GM06990 (cell line): ENCODE results near the gene PMAIP1.
A peak's percentile ranks its signal among the peaks of the same experiment; 100 is the strongest.

Experiments used
- DNase-seq: peaks from one replicate; pipeline ENCODE4 v3.0.0-alpha.2; 2011; ENCODE audit not compliant: insufficient read length; ENCODE audit errors: extremely low read depth
- H3K27me3 ChIP-seq: replicated peaks from 2 replicates; pipeline ENCODE4 v1.6.0; 2011; ENCODE audit warnings: low read length; ENCODE audit not compliant: control insufficient read depth, insufficient read depth
- H3K36me3 ChIP-seq: 2 replicates; pipeline ENCODE4 v1.5.1; 2011; ENCODE audit warnings: low read length; ENCODE audit not compliant: control insufficient read depth, insufficient read depth
- H3K4me3 ChIP-seq: replicated peaks from 2 replicates; pipeline ENCODE4 v1.5.1; 2011; ENCODE audit warnings: low read depth, mild to moderate bottlenecking, control low read depth, low read length
- TF ChIP-seq, protein P1 (sequence below): IDR thresholded peaks from 2 replicates; pipeline ENCODE4 v1.5.1; 2011; ENCODE audit warnings: low read length, control low read depth, mild to moderate bottlenecking, inconsistent platforms; ENCODE audit not compliant: insufficient read depth, poor library complexity, severe bottlenecking

The PMAIP1 gene

GRCh38 chr18:59915606-59916005, 15.8 kb downstream of the PMAIP1 start:
- TF ChIP-seq, protein P1, sequence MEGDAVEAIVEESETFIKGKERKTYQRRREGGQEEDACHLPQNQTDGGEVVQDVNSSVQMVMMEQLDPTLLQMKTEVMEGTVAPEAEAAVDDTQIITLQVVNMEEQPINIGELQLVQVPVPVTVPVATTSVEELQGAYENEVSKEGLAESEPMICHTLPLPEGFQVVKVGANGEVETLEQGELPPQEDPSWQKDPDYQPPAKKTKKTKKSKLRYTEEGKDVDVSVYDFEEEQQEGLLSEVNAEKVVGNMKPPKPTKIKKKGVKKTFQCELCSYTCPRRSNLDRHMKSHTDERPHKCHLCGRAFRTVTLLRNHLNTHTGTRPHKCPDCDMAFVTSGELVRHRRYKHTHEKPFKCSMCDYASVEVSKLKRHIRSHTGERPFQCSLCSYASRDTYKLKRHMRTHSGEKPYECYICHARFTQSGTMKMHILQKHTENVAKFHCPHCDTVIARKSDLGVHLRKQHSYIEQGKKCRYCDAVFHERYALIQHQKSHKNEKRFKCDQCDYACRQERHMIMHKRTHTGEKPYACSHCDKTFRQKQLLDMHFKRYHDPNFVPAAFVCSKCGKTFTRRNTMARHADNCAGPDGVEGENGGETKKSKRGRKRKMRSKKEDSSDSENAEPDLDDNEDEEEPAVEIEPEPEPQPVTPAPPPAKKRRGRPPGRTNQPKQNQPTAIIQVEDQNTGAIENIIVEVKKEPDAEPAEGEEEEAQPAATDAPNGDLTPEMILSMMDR, result no peak
- Histone ChIP-seq H3K36me3 (no peaks in the 10 kb centered on the region), H3K4me3 (no peak overlapping the region), H3K27me3 (no peaks in the 10 kb centered on the region)
- DNase-seq, result no peak

DNA sequence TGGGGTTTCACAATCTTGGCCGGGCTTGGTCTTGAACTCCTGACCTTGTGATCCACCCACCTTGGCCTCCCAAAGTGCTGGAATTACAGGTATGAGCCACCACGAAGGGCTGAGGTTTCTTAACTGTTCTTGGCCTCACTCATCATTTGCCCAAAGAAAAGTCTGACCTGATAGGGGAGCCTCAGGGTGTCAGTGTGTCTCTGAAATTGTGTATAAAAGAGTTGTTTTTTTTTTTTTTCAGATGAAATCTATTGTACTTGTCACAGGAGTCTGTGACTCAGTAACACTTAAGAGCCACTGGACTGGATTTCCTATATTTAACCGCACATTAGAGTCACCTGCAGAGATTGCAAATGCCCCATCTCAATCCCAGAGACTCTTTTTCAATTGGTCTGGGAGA, 16.9 kb downstream of the PMAIP1 start:
- H3K4me3 ChIP-seq, result no peak overlapping the region
- H3K36me3 ChIP-seq, result no peaks in the 10 kb centered on the region
- DNase-seq, result no peak
- TF ChIP-seq, protein P1, result no peak
- no peaks in the 10 kb centered on the region for H3K27me3 ChIP-seq

DNA sequence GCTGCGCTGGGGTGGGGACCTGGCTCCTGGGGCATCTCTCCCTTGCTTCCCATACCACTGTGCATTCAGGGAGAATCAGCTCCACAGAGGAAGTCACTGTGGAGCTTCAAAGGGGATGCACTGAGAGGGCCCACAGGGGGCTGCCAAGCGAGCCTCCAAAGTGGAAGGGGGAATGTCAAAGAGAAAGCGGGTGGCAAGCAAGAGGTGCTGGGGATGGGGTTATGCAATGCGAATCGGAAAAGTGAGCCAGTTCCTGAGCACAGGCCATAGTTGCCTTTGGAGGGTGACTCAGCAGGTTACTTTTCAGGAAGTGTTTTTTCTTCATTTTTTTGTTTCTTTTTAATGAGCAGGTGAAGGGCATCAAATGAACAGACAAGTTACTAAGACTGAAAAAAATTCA, 17.6 kb downstream of the PMAIP1 start:
- no peak for DNase-seq
- Histone ChIP-seq H3K36me3 (no peaks in the 10 kb centered on the region), H3K4me3 (no peak overlapping the region), H3K27me3 (no peaks in the 10 kb centered on the region)
- TF ChIP-seq, protein P1, result no peak

- peak; percentile 75 for DNase-seq
- Histone ChIP-seq H3K27me3 (no peaks in the 10 kb centered on the region), H3K36me3 (no peaks in the 10 kb centered on the region), H3K4me3 (0 out of 2 replicates have a peak overlapping the region, but pooled peaks have one; percentile 6)
- TF ChIP-seq, protein P1, result no peak
Measured at GRCh38 chr18:59918320-59918755, 18.5 kb downstream of the PMAIP1 start.

- TF ChIP-seq, protein P1, result no peak
- DNase-seq, result no peak
- Histone ChIP-seq H3K4me3 (no peak overlapping the region), H3K27me3 (no peaks in the 10 kb centered on the region), H3K36me3 (no peaks in the 10 kb centered on the region)
Measured at GRCh38 chr18:59918997-59919396, 19.2 kb downstream of the PMAIP1 start.

DNA sequence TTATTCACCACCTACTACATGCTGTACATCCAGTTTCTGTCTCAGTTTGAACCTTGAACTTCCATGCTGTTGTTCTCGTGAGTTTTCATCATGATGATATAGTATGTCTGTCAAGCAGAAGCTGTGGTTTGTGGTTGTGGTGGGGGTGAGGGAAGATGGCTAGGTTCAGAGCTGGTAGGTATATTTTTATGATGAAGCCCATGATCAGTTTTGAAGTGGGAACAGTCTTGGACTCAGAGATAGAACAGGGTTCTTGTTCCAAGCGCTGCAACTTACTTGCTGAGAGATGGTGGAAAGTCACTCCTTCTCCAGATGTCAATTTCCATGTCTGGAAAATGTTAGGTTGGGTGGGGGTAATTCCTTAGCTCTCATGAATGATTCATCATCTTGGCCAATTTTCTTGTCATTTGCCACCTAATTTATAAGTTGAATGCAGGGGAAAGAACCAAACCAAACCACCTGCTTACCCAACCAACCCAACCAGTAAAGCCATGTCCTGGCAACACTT, 21.6 kb downstream of the PMAIP1 start:
- no peaks in the 10 kb centered on the region for H3K27me3 ChIP-seq
- peak; percentile 55 for DNase-seq
- TF ChIP-seq, protein P1, result no peak

More for the DNA sequence above, 21.6 kb downstream of the PMAIP1 start:
- H3K4me3 ChIP-seq, result no peak overlapping the region
- H3K36me3 ChIP-seq, result no peaks in the 10 kb centered on the region
